ENCODE results near the gene XIRP1.

XIRP1 gene

DNA sequence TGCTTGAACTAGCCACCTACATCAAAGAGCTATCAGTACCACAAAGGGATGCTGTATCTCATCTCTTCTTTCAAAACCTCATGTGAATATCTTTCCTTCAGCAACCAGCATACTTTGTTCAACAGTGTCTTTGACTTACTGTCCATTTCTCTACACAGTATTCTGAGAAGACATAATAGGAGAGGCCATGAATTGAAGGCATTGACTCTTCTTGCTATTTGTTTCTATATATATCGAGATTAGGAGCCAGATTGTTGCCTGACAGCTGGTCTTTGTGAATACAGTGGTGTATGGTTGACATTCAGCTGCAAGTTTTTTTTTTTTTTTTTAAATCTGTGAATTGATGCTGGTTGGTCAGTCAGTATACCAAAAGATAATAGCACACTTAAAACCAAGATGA, 26.9 kb downstream of the XIRP1 start:
- DNase-seq (ENCODE audit: low read depth), result no peak

GRCh38 chr3:39164414-39164813, 28.0 kb downstream of the XIRP1 start:
- DNase-seq (ENCODE audit: low read depth), result no peak

DNA sequence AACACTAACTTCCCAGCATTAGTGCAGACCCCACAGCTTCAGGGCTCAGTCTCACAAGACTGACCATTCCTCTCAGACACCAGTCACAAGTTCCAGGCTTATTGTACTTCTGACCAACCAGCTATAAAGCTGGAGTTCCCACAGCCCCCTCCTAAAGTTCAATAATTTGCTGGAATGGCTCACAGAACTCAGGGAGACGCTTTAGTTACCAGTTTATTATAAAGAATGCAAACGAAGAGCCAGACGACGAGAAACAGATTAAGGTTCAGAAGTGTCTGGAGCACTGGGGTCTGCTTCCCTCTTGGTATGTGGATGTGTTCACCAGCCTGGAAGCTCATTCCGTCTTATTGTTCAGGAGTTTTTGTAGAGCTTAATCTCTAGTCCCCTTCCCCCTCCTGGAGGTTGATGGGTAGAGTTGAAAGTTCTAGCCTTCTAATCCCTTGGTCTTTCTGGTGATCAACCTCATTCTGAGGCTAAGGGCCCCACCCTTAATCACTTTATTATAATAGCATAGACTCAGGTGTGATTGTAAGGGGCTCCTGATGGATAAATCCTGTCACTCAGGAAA, 34.2 kb downstream of the XIRP1 start:
- no peak for DNase-seq (ENCODE audit: low read depth)

GRCh38 chr3:39157359-39157758, 35.0 kb downstream of the XIRP1 start:
- no peak for DNase-seq (ENCODE audit: low read depth)

- no peak for DNase-seq (ENCODE audit: low read depth)
Observed at GRCh38 chr3:39156421-39156820, 36.0 kb downstream of the XIRP1 start.

DNA sequence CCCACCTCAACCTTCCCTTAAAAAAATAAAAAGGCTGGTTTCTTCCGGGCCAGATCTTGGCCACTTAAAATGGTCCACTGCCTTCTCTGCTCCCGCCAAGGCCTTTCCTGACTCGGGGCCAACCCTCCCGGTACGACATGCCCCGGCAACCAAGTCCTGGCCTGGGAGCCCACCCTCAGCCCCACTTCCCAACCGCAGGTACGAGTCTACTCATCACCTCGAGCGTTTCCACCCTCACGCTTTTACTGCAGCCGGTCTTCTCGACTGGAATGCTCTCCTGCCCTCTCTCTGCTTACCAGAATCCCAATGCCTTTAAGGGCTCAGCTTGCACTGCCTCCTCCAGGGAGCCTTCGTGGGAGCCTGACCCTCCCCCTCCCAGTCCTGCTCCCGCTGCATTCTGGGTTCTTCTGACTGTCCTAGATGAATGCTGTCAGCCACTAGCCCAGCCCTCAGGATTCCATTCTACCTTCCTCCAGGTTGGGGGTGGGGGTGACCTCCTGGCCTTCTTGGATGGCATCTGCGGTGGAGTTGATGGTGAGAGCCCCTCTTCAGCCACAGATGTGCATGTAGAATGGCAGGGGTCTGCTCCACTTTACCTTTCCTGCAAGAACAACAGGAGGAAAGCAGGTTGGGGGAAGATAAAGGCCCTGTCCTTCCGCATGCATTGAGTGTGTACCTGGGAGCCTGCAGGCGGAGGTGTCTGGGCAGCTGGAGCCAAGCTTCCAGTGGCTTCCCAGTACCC, 37.9 kb downstream of the XIRP1 start:
- no peak for DNase-seq (ENCODE audit: low read depth)

DNA sequence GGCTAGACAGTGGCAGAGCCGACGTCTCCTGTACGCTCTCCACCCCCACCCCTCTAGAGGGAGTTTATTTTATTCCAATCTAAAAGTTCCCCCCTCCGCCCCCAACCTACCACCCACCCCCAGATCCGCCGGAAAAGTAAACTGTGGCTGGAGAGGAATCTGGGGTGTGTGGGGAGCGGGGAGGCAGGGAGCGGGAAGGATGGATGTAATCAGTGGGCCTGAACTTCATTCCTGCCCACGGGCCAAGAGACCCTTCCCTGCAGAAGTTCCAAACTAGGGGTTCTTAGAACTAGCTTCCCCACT, 38.5 kb downstream of the XIRP1 start:
- DNase-seq (ENCODE audit: low read depth), result no peak

DNA sequence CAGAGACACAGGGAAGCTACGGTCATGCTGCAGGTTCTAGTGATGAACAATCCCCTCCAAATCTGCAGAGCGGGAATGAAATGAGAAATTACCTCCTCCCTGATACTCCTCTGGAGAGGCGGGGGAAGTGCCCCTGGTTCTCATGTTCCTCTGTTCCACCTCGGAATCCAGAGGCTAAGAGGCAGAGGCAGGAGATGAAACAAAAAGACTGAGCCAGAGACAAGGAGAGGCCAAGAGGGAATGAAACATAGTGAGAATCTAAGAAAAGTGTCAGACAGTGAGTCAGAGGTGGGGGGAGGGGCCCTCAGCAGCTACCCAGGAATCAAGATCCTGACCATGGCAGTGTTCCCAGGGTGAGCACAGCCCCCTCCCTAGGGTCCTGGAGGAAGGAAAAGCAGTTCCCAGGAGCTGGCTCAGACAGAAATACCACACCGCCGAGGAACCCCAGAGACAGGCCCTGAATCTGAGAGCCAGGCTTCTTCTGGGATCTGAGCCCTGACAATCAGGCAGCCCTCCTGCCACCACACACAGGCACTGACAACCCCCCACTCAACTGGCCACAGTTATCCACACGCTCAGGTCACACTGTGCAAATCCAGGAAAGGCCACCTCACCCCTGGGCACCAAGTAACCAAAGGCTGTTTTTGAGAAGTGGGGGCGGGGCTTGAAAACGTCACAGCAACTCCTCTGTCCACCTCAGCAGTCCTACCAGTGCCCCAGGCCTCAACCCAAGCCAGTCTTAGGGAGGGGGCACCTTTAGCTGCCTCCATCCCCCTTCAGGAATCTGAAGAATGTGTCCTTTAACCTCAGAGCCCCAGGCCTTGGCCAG, 41.4 kb downstream of the XIRP1 start:
- DNase-seq (ENCODE audit: low read depth), result peak; percentile 79

DNA sequence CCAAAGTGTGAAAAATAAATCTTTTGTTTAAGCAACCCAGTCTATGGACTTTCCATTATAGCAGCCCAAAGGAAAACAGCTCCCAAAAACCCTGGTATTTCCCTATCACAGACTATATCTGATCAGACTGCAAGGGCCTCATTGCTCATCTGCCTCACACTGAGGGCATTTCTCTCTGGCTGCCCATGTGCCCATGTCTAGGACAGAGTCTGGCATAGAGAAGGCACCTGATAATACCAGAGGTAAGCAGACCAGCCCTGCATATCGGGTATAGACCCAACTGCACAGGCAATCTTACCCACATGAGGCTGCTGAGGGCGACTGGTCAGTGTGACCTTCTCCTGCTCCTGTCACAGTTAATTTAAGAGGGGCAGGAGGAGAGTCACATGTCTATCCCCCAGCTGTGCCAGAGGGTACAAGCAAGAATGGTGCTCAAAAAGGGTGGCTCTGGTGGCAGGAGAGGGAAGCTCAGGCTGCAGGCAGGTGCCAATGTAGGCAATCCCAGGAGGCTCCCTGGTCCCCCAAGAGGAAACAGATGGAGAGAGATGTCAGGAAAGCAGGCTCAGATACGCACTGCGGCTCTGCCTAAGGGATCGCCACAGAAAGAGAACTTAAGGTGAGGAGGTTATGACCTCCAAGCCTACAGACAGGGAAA, 42.1 kb downstream of the XIRP1 start:
- DNase-seq (ENCODE audit: low read depth), result no peak

DNA sequence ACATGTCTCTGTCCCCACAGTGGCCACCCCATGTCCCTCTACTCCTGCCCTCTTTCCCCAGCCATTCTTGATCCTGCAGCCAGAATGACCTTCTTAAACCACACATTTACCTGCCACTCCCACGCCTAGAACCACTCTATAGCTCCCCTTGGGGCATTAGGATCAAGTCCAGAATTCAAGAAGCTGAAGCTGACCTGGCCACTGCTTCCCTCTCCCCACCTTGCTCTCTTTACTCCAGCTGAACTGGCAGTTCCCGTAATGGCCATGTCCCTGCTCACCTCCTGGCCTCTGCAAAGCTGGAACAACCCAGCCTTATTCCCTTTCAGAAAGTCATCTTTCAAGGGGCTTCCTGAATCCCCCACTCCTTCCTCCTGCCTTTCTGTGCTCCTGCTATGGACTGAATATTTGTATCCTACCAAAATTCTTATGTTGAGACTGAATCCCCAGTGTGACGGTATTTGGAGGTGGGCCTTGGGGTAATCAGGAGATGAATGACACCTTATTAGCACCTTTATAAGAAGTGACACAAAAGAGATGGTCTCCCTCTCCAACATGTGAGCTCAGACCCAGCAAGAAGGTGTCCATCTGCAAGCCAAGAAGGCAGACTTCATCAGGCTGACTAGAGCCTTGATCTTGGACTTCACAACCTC, 42.8 kb downstream of the XIRP1 start:
- no peak for DNase-seq (ENCODE audit: low read depth)

- DNase-seq (ENCODE audit: low read depth), result no peak
Observed at GRCh38 chr3:39149059-39149455, 43.3 kb downstream of the XIRP1 start.

- no peak for DNase-seq (ENCODE audit: low read depth)
Observed at GRCh38 chr3:39148435-39149058, 43.8 kb downstream of the XIRP1 start.

DNA sequence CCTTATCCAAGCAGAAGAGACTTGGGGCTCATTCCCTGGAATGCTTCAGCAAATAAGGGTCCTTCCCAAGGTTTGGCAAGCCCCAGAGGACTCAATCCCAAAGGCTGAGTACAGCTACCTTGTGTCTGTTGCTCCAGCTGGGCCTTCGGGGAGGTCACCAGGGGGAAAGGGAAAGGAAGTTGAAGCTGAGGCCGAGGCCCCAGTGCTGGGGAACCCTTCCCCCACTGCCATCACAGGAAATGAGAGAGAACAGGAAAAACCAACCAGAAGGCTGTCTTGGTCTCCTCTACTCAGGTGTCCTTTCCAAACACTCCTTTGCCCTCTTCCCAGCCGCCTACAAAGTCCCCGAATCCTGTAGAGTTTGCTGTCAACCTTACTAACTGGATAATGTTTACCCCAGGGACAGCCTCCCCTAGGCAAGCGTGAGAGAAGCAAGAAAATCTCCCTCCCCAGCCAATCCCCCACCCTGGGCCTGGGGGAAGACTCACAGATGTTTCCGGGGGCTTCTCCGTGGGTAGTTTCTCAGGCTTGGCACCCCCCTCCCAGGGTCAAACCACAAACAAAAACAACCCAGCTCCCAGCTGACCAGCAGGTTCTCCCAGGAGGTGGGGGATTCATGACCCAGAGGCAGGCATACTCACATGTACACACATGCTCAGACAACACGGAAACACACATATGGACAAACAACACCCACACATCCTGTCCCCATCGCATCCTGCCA, 44.5 kb downstream of the XIRP1 start:
- peak; percentile 23 for DNase-seq (ENCODE audit: low read depth)

GRCh38 chr3:39146611-39147591, 45.5 kb downstream of the XIRP1 start:
- DNase-seq (ENCODE audit: low read depth), result peak; percentile 81

- no peak for DNase-seq (ENCODE audit: low read depth)
Observed at GRCh38 chr3:39146083-39146501, 46.3 kb downstream of the XIRP1 start.

GRCh38 chr3:39144748-39145380, 47.5 kb downstream of the XIRP1 start:
- no peak for DNase-seq (ENCODE audit: low read depth)

DNA sequence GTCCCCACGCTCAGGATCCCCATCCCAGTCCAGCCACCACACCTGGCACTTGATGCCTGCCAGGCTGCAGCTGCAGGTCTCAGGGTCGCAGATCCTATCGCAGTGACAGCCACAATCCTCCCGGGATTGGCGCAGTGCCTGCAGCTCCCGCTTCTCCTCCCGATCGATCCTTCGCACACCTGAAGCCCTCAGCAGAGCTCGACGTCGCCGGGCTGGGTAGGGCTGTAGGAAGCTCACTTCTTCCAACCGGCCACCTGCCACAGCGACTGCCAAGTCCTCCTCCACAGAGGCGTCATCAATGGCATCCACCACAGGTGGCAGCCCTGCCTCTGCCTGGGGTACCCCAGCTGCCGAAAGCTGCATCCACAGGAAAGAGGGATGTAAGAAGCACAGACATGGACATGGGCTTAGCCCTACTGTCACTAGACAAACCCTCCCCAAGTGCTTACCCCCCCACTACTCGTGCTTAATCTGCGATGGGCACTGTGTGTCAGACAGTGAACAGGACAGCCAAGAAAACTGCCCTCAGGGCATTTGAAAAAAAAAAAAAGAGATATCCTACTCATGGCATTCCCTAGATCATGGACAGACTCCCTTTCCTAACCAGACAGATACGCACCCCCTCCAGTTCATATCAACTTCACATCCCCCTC, 48.2 kb downstream of the XIRP1 start:
- no peak for DNase-seq (ENCODE audit: low read depth)

GRCh38 chr3:39143051-39143885, 49.1 kb downstream of the XIRP1 start:
- no peak for DNase-seq (ENCODE audit: low read depth)

Measured in HS-5 (cell line).